Measurements from ENCODE around the gene CDH3.
"Not testable (repeated sequence)": the region's sequence is repeated elsewhere in the genome, so short reads cannot be mapped to it uniquely, and the experiment has no call there.

CDH3 gene

DNA sequence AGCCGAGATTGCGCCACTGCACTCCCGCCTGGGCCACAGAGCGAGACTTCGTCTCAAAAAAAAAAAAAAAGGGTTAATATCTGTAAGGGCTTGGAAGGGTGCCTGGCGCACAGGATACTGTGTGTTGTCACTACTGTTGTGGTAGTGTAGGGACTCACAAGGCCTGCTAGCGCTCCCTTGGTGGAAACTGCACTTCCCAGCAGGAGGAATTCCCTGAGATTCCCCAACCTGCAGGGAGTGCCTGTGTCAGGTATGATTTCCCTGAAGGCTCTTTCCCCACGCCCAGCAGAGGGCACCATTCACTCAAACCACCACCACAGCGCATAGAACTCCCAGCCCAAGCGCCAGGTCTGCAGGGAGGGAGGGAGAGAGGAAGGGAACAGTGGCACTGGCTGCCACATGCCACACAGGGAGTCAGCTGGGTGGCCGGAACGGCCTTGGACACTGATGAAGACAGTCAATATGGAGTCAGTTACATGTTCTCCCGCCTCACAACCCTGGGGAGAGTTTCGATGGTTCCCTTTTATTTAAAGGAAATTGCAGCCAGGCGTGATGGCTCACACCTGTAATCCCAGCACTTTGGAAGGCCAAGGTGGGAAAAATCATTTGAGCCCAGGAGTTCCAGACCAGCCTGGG lies 59.2 kb downstream of the CDH3 start:
- Mint-ChIP-seq H3K4me1 (peaks cover 7 to 13% of the 10 kb centered on the region in 2 donors), H3K9me3 (no peaks in the 10 kb centered on the region), H3K4me3 (no peak overlapping the region), H3K36me3 (peaks cover 0 to 2% of the 10 kb centered on the region in 2 donors), H3K27me3 (peaks cover 8 to 17% of the 10 kb centered on the region in 2 donors), H3K27ac (peak overlapping the region; percentile 31)
- ATAC-seq (replicated peaks) = peak; percentile 74 to 81
- DNase-seq = peak; percentile 41

DNA sequence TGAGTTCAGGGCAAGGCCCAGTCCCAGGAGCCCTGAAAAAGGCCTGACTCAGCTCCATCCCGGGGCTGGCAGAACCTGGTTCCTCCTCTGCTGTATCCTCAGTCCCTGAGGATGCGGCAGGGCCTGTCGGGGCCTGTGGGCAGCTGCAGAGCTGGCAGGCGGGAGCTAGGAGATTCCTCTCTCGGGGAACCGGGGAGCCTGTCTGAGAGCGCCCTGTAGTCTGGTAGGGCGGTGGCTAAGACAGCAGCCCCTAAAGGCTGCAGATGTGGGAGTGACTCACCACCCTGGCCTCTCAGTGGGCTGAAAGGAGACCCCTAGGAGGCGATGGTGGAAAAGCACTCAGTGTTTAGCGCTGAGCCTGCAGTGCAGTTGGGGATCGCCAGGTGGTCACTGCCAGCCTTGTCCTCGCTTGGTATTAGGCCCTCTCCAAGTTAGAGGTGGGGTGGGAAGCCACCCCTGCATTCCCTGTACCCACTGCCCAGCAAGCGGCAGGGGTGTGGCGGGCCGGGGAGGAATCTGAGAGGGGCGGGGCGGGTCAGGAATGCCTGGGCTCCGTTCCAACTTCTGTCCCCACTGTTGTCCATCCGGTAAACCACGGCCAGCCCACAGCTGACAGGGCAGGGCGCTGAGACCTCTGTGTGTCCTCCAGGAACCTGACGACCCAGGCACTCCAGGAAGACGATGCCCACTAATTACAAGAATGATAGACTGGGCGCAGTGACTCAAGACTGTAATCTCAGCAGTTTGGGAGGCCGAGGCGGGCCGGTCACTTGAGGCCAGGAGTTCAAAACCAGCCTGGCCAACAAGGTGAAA lies 62.4 kb downstream of the CDH3 start:
- Mint-ChIP-seq H3K4me1 (peaks cover 25 to 31% of the 10 kb centered on the region in 2 donors), H3K27ac (no peak overlapping the region), H3K9me3 (no peaks in the 10 kb centered on the region), H3K27me3 (peaks cover 21 to 29% of the 10 kb centered on the region in 2 donors), H3K36me3 (peaks cover 0 to 2% of the 10 kb centered on the region in 2 donors), H3K4me3 (no peak overlapping the region)
- DNase-seq (no peak), ATAC-seq (replicated peaks) (no peak)

DNA sequence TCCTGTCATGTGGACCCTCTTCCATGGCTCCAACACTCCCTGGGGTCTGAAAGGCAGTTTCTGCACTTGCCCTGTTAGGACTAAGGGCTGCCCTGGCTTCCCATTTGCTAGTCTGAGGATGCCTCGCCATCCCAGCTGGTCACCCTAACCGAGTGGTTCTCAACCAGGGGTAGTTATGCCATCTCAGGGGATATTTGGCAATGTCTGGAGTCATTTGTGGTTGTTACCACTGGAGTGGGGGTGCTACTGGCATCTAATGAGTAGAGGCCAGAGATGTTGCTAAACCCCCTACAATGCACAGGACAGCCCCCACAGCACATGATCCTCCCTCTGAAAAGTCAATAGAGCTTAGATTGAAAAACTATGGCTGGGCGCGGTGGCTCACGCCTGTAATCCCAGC lies 65.1 kb downstream of the CDH3 start:
- Mint-ChIP-seq H3K4me3 (no peak overlapping the region), H3K4me1 (peaks cover 22 to 24% of the 10 kb centered on the region in 2 donors), H3K27ac (no peak overlapping the region), H3K9me3 (no peaks in the 10 kb centered on the region), H3K36me3 (no peaks in the 10 kb centered on the region), H3K27me3 (peaks cover 21 to 25% of the 10 kb centered on the region in 2 donors)
- no peak for DNase-seq
- no peak for ATAC-seq (replicated peaks)

DNA sequence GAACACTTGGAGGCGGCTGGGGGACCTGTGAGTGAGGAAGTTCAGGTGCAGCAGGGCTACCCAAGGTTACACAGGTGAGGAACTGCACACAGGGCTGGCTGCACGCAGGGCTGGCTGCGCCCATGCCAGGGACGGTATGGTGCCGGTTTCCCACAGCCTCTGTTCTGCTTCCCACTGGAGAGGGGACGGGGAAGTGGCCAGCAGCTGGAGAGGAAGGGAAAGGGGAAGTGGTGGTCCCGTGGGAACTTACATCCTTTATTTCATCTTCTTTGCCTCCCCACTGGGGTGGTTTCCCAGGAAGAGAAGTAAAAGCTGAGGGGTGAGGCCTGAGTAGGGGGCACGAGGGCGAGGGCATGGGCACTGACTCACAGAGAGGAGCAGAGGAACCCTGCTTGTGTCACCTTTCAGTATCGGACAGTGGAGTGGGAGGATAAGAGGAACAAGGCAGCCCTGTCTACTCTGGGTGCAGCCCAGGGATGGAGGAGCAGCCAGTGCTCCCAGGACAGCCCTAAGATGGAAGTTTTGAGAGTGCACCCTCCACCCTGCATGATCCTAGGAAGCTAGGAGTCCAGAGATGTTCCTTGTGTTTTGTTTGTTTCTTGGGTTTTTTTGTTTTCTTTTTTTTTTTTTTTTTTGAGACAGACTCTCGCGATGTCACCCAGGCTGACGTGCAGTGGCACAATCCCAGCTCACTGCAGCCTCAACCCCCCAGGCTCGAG lies 66.5 kb downstream of the CDH3 start:
- peak overlapping the region; percentile 18 to 53 for H3K4me3 Mint-ChIP-seq
- ATAC-seq (replicated peaks) = peak; percentile 97
- H3K36me3 Mint-ChIP-seq = no peaks in the 10 kb centered on the region
- no peaks in the 10 kb centered on the region for H3K9me3 Mint-ChIP-seq
- H3K4me1 Mint-ChIP-seq = peaks cover 22 to 23% of the 10 kb centered on the region in 2 donors
- peak; percentile 52 for DNase-seq
- peak overlapping the region; percentile 75 for H3K27ac Mint-ChIP-seq
- peaks cover 21 to 25% of the 10 kb centered on the region in 2 donors for H3K27me3 Mint-ChIP-seq

DNA sequence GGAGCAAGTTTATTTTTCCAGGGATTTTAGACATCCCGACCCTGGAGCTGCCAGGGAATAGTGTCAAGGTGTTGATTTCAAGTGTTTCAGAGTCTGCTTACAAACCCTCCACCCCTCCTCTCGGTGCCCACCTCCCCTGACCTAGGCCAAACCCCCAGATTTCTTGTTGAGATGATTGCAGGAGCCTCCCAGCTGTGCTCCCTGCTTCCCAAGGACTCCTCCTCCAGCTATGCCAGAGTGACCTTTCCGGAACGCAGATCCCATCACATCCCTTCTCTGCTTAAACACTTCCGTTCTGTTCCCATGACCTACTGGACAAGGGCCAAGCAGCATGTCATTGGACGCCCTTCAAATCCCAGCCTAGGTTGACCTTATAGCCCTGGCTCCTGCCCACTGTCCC lies 68.3 kb downstream of the CDH3 start:
- Mint-ChIP-seq H3K4me3 (no peak overlapping the region), H3K27me3 (peaks cover 17 to 25% of the 10 kb centered on the region in 2 donors), H3K36me3 (no peaks in the 10 kb centered on the region), H3K4me1 (peaks cover 18% of the 10 kb centered on the region in 2 donors), H3K9me3 (no peaks in the 10 kb centered on the region), H3K27ac (peak overlapping the region; percentile 65)
- ATAC-seq (replicated peaks) = no peak
- no peak for DNase-seq

DNA sequence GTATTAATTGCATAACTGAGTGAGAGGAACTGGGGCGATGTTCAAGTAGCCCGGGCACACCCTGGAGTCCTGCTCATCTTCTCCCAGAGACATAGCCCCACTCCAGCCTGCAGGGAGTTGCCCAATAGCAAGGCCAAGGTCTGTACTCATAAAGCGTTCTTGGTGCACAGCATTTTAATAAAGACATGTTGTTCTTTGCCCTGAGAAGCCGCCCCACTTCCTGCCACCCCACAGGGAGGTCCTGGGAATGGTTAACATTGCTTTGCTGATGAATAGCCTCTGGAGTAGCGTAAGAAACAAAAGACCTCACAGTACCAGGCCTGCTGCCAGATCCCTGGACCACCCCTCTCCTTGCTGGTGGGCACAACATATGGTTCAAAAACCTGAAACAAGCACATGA lies 70.4 kb downstream of the CDH3 start:
- Mint-ChIP-seq H3K4me3 (no peak overlapping the region), H3K4me1 (peaks cover 13 to 31% of the 10 kb centered on the region in 2 donors), H3K9me3 (peaks cover 0 to 2% of the 10 kb centered on the region in 2 donors), H3K36me3 (no peaks in the 10 kb centered on the region), H3K27me3 (peaks cover 7 to 15% of the 10 kb centered on the region in 2 donors), H3K27ac (no peak overlapping the region)
- DNase-seq (no peak), ATAC-seq (replicated peaks) (no peak)

DNA sequence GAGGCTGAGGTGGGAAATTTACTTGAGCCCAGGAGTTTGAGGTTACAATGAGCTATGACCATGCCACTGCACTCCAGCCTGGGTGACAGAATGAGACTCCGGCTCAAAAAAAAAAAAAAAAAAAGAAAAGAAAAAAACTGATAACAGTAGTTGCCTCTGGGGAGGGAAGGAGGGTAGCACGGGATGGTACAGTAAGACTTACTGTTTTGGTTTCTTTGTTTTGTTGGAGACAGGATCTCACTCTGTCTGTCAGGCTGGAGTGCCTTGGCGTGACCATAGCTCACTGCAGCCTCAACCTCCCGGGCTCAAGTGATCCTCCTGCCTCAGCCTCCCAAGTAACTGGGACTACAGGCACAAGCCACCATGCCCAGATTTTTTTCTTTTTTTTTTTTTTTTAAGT lies 71.4 kb downstream of the CDH3 start:
- DNase-seq; H3K4me3 Mint-ChIP-seq; ATAC-seq (replicated peaks); H3K36me3 Mint-ChIP-seq; H3K27ac Mint-ChIP-seq; H3K9me3 Mint-ChIP-seq: not testable (repeated sequence)
- H3K27me3 Mint-ChIP-seq = peaks cover 4 to 13% of the 10 kb centered on the region in 2 donors
- H3K4me1 Mint-ChIP-seq = peaks cover 9 to 32% of the 10 kb centered on the region in 2 donors

DNA sequence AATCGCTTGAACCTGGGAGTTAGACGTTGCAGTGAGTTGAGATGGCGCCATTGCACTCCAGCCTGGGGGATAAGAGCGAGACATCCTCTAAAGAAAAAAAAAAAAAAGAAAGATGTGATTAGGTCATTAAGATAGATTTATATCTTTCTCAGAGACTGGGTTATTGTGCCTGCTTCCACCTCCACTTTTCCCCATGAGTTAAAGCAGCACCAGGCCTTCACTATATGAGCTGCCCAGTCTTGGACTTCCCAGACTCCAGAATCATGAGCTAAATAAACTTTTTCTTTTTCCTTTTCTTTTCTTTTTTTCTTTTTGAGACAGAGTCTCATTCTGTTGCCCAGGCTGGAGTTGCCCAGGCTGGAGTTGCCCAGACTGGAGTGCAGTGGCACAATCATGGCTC lies 72.6 kb downstream of the CDH3 start:
- no peak for ATAC-seq (replicated peaks)
- Mint-ChIP-seq H3K9me3 (peaks cover 0 to 2% of the 10 kb centered on the region in 2 donors), H3K4me3 (no peak overlapping the region), H3K27me3 (peaks cover 4 to 13% of the 10 kb centered on the region in 2 donors), H3K27ac (no peak overlapping the region), H3K36me3 (no peaks in the 10 kb centered on the region), H3K4me1 (peaks cover 5 to 28% of the 10 kb centered on the region in 2 donors)
- no peak for DNase-seq

DNA sequence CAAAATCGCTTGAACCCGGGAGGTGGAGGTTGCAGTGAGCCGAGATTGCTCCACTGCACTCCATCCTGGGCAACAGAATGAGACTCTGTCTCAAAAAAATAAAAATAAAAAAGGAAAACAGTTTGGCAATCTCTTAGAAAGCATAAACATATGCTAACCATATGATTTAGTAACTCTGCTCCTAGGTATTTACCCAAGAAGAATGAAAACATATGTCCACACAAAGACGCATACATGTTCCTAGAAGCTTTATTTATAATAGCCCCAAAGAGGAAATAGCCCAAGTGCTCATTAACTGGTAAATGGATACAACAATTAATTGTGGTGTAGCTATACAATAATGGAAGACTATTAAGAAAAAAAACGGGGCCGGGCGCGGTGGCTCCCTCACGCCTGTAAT lies 73.5 kb downstream of the CDH3 start:
- ATAC-seq (replicated peaks) (no peak), DNase-seq (no peak)
- Mint-ChIP-seq H3K4me3 (no peak overlapping the region), H3K27ac (no peak overlapping the region), H3K27me3 (peaks cover under 1 to 11% of the 10 kb centered on the region in 2 donors), H3K9me3 (peaks cover 0 to 2% of the 10 kb centered on the region in 2 donors), H3K4me1 (peaks cover 5 to 28% of the 10 kb centered on the region in 2 donors), H3K36me3 (no peaks in the 10 kb centered on the region)

DNA sequence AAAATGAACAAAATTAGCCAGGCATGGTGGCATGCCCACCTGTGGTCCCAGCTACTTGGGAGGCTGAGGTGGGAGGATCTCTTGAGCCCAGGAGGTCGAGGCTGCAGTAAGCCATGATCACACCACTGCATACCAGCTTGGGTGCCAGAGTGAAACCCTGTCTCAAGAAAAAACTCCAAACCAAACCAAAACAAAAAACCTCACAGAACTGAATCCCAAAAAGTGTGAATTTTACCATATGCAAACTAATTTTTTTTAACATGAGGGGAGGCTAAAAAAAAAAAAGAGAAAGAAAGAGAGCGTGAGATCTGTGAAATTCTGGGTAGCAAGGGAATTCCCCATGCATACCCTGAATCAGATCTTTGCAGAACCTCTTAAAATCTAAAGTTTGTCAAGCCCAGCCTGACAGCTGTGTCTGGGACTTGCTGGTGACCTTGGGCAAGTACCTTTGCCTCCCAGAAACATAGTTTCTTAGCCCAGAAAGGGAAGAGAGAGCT lies 74.9 kb downstream of the CDH3 start:
- Mint-ChIP-seq H3K4me3 (no peak overlapping the region), H3K4me1 (peaks cover 5 to 28% of the 10 kb centered on the region in 2 donors), H3K27me3 (no peaks in the 10 kb centered on the region), H3K36me3 (no peaks in the 10 kb centered on the region), H3K9me3 (peaks cover 0 to 2% of the 10 kb centered on the region in 2 donors), H3K27ac (peak overlapping the region; percentile 78)
- ATAC-seq (replicated peaks) = peak; percentile 98 to 99
- DNase-seq = peak; percentile 68

DNA sequence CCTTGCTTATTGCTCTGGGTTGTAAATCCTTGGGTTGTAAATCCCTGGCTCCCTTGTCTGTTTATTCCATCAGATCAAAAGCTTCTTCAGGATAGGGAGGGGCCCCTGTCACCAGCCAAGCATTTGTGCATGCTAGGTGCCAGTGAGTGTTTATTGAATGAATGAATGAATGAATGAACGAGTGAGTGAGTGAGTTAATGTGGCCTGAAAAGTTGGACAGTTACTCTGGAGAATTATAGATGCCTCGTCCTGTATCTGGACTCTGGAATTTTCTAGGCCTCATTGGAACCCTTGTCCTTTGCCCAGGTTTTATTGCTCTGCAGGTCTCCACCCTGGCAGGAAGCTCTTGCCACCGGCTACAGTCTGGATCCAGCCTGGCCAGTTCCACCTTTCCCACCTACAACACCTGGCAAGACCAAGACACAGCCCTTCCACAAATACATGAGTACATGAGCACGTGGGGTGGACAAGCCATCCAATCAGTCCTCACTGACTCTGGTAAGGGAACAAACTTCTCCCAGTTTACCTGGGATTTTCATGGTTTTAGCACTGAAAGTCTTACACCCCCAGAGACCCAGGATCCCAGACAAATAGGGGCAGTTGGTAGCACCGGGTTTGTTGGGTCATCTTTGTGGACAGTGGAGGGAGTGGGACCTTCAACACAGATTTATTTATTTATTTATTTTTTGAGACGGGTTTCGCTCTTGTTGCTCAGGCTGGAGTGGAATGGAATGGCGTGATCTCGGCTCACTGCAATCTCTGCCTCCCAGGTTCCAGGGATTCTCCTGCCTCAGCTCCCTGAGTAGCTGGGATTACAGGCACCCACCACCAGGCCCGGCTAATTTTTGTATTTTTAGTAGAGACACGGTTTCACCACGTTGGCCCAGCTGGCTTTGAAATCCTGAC lies 77.3 kb downstream of the CDH3 start:
- DNase-seq (no peak), ATAC-seq (replicated peaks) (no peak)
- Mint-ChIP-seq H3K36me3 (no peaks in the 10 kb centered on the region), H3K9me3 (peaks cover 0 to 2% of the 10 kb centered on the region in 2 donors), H3K4me3 (no peak overlapping the region), H3K27me3 (peaks cover 4 to 13% of the 10 kb centered on the region in 2 donors), H3K4me1 (peaks cover 5 to 28% of the 10 kb centered on the region in 2 donors), H3K27ac (no peak overlapping the region)

DNA sequence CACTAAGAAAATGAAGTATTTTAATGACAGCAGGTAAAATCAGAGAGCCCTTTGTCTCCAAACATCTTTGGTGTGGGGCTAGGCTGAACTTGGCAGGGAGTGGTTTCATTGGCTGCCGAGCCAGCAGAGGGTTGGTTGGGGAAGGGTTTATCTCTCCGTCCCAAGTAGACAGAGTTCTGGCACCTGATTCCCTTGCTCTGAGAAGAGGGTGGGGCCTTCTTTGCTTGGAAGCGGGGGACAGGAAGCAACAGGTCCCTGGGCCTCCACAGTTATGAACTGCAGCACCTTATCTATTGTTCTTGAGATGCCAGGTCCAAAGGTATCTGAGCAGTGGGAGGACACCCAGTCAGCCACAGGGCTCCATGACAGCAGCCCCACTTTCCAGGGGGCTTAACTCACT lies 79.7 kb downstream of the CDH3 start:
- H3K9me3 Mint-ChIP-seq = no peaks in the 10 kb centered on the region
- peaks cover 9 to 31% of the 10 kb centered on the region in 2 donors for H3K27me3 Mint-ChIP-seq
- H3K27ac Mint-ChIP-seq = peak overlapping the region; percentile 59
- no peak overlapping the region for H3K4me3 Mint-ChIP-seq
- DNase-seq (no peak), ATAC-seq (replicated peaks) (no peak)
- peaks cover 4 to 20% of the 10 kb centered on the region in 2 donors for H3K4me1 Mint-ChIP-seq
- H3K36me3 Mint-ChIP-seq = no peaks in the 10 kb centered on the region

DNA sequence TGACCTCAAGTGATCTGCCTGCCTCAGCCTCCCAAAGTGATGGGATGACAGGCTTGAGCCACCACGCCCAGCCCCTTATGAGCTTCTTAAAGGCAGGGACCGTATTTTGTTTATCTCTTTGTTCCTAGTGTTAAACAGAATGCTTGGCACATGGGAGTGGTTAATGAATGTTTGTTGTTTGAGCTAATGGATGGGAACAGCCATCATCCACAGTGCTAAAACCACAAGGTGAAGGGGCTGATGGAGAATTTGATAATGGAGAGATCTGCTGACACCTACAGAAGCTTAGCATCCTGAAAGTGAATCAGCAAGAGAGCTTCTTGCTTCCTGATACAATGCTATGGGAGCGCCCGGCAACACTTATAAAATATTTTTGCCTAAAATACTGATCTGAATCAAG lies 83.4 kb downstream of the CDH3 start:
- Mint-ChIP-seq H3K4me3 (no peak overlapping the region), H3K36me3 (no peaks in the 10 kb centered on the region), H3K4me1 (no peaks in the 10 kb centered on the region), H3K27me3 (peaks cover 18 to 39% of the 10 kb centered on the region in 2 donors), H3K9me3 (no peaks in the 10 kb centered on the region), H3K27ac (no peak overlapping the region)
- DNase-seq (no peak), ATAC-seq (replicated peaks) (no peak)

All from stimulated activated naive B cell treated with anti-CD40 and anti-IgM and Interleukin-4, amounts not matched to agents 10 μg/mL and 1 μg/mL and 100 μg/mL, for 72 hours (primary cell).